Germinal center (tissue), 1 donor: ENCODE data around the gene TCP11L2.

Experiments used
- DNase-seq: peaks from one replicate; pipeline ENCODE4 v3.0.0; 2012; ENCODE audit warnings: mixed read lengths, low spot score

Gene TCP11L2

GRCh38 chr12:106302401-106303201, at the start of gene TCP11L2:
Gene TCP11L2, plus strand, starts transcription at chr12:106302733. Its CDS starts 8,343 bp downstream, at chr12:106311076.
- DNase-seq, result peak; percentile 94

- no peak for DNase-seq
These were observed 47.8 kb upstream of the TCP11L2 start for GRCh38 chr12:106254724-106255123.

DNA sequence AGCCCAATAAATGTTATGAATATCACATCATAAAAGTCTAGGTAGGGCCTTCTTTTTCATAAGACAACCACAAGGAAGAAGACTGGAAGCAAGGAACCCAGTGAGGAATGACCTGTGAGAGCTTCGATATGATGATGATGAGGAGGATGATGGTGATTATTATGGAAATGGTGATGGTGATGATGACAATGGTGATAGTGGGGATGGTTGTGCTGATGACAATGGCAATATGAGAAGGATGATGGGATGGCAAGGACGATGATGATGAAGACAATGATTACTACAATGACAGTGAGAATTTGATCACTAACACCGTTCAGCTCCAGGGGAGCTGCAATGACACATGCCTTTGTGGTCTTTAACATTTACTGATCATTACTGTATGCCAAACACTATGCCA, 47.0 kb upstream of the TCP11L2 start:
- DNase-seq, result no peak

GRCh38 chr12:106255952-106256351, 46.6 kb upstream of the TCP11L2 start:
- no peak for DNase-seq

- no peak for DNase-seq
These were observed 46.0 kb upstream of the TCP11L2 start for GRCh38 chr12:106256524-106256923.

GRCh38 chr12:106258226-106258625, 44.3 kb upstream of the TCP11L2 start:
- DNase-seq, result no peak

GRCh38 chr12:106258935-106259334, 43.6 kb upstream of the TCP11L2 start:
- DNase-seq, result no peak

- no peak for DNase-seq
These were observed 37.4 kb upstream of the TCP11L2 start for GRCh38 chr12:106265116-106265515.

GRCh38 chr12:106267535-106267934, 35.0 kb upstream of the TCP11L2 start:
- no peak for DNase-seq

DNA sequence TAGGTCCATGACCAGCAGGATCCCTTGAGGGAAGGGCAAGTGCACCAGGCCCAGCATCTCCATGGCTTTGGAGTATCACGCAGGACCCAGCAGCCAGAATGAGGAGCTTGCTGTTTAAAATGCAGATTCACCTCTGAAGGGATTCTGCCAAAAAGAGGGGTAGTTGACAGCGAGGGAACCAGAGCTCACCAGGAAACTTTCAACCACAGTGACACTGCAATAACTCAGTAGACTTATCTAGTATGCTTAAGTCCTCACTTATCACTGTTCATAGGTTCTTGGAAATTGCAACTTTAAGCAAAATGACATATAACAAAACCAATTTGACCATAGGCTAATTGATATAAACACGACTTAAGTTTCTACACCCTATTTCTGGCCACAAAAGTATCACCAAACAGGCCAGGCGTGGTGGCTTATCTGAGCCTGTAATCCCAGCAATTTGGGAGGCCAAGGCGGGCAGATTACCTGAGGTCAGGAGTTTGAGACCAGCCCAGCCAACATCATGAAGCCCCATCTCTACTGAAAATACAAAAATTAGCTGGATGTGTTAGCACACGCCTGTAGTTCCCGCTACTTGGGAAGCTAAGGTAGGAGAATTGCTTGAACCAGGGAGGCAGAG, 33.3 kb upstream of the TCP11L2 start:
- no peak for DNase-seq

DNA sequence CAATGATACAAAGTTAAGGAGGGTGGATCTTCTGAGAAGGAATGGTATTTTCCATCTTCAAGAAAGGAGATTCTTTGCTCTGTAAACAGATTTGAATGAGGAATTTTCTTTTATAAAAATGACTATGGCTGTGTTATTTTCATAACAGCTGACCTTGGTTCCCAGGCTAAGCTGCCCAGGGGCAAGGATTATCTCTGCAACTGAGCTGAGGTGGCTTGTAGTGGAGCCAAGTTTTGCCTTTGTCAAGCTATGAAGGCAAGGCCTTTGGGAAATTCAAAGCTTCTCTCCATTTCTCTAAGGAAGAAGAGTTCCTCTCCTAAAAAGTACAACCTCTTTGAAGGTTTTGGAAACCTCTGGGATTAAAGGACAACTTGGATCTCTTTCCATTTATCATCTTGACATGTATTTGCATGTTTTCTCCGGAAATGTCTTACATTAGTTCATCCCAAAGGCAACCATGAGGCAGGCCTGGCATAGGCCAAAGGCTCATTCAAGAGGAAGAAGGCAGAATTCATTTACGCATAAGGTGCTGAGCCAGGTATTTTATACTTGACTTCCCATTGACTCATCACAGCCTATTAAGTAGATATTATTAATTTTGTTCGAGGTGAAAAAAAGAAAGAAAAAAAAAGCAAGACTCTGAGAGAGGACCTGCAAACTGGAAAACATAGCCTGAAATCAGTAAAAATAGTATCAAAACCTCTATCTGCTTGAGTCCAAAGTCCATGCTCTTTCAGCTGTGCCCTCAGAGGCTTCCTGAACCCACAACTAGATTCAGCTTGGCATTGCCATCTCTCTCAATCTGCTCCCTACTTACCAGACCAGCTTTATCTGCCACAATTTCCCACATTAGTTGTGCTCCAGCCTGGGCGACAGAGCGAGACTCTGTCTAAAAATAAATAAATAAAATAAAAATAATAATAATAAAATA, 30.7 kb upstream of the TCP11L2 start:
- no peak for DNase-seq

DNA sequence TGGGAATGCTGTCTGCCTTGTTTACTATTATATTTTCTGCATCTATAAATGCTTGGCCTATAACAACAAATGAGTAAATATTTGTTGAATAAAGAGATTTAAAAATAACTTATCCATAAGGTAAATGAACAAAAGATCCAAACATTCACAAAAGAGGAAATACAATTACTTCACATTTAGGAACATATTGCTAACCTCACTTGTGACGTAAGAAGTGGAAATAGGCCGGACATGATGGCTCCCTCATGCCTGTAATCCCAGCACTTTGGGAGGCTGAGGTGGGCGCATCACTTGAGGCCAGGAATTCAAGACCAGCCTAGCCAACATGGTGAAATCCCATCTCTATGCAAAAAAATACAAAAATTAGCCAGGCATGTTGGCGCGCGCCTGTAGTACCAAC, 29.0 kb upstream of the TCP11L2 start:
- DNase-seq, result no peak

DNA sequence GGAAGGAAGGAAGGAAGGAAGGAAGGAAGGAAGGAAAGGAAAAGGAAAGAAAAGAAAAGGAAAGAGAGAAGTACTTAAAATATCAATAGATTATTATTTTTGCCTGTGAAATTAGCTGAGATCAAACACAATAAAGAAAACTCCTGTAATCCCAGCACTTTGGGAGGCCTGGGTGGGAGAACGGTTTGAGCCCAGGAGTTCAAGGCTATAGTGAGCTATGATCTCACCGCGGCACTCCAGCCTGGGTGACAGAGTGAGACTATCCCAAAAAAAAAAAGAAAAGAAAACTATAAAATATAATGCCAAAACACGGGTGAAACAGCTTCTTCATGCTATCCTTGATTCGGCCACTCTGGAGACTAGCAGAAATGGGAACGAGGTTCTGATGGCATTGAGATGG, 28.5 kb upstream of the TCP11L2 start:
- DNase-seq, result no peak

DNA sequence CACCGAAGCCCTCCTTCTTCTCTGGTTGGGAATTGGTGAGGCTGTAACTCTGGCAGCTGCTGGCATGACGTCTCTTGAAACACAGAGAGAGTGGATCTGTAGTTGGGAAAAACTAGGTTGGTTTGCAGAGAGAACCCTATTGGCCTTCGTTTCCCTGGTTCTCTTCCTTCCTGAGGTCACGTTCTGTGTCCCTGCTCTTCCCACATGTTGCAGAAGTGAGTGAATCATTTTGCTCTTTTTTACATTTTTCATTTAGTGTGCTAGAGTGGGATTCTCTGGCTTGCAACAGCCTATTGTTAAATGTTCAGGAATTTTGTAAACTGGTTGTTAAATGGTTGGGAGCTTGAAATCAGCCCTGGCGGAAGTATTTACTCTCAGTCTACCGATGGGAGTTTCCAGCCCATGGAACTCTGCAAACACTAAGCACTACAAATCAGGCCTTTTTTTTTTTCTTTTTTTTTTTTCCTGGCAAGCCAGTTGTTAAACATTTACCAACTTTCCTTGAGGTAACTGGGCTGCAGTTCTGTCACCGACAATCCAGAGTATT, 27.9 kb upstream of the TCP11L2 start:
- DNase-seq, result no peak

DNA sequence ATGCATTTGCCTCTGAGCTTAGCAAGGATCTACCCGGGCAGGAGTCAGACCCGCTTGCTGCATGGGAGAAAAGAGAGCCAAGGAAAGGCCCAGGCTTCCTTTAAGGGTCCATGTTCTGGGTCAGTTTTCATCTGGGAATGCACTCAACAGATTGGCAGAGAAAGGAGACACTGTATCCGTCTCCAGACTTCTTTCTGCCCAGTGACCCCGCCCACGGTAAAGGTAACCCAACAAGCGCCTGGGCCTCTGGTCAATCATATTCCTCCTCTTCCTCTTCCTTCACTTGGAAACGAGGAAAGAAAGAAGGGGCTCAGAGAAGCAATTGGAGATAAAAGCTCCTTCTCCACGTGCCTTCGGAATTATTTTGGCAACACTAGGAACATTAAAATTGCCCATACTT, 27.1 kb upstream of the TCP11L2 start:
- DNase-seq, result no peak

- no peak for DNase-seq
These were observed 26.3 kb upstream of the TCP11L2 start for GRCh38 chr12:106276032-106276740.

DNA sequence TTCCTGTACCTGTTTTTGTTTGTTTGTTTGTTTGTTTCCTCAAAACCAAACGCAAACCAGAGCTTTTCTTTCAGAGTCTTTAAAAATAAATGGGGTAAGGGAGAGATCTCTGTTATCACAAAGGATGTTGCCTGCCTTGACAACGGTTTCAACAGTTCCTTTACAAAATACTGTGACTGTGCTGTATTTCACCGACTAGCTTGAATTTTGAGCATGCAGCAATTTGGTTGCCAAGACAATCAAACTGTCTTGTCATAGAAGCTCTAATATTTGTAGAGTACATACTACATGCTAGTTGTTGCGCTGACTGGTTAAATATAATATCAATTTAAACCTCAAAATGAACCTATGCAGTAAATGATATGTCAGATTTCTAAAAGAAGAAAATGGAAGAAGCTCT, 22.4 kb upstream of the TCP11L2 start:
- no peak for DNase-seq

- DNase-seq, result no peak
These were observed 21.3 kb upstream of the TCP11L2 start for GRCh38 chr12:106281056-106281782.

DNA sequence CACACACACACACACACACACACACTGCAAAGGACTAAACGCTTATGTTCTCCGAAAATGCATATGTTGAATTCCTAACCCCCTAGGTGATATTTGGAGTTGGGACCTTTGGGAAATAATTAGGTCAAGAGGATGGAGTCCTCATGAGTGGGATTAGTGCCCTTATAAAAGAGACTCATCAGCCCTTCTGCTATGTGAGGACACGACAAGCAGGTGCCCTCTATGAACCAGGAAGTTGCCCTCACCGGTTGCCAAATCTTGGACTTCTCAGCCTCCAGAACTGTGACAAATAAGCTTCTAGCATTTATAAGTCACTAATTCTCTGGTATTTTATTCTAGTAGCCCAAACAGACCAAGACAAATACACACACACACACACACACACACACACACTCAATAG, 20.7 kb upstream of the TCP11L2 start:
- no peak for DNase-seq

DNA sequence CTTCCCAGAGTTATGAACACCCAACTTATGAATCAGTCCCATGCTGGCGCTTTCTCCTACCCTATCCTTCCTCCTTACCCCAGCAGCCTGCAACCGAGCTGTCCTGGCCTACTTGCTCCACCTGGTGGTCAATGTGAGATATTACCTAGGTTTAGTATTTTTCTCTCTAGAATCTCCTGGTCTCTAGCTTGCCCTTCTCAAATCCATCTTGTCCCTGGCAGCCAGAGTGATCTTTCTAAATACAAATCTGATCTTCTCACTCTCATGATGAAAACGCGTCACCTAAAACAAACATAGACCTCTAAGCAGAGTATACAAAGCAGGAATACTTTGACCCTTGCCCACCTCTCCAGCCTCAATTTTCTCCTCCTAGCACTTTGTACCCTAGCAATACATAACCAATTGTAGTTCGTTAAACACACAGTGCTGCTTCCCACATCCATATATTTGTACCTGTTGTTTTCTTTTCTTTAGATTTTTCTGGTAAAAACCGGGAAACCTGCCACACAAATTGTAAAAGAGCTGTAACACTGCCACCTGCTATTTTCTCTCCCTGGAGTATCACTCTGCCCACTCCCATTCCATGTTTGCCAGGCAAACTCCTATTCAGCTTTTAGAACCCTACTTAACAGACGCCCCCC, 20.0 kb upstream of the TCP11L2 start:
- DNase-seq, result peak; percentile 64
